GM18519 (cell line): Measurements from ENCODE around the gene TMCO4.
"Not testable (repeated sequence)": the region's sequence is repeated elsewhere in the genome, so short reads cannot be mapped to it uniquely, and the experiment has no call there.

Source experiments
- ATAC-seq: cut with Tn5 transposase; IDR thresholded peaks from one replicate; pipeline ENCODE4 v1.9.1; 2021; ENCODE audit warnings: mild to moderate bottlenecking, moderate library complexity; ENCODE audit not compliant: unreplicated experiment, low FRiP score

Gene TMCO4

DNA sequence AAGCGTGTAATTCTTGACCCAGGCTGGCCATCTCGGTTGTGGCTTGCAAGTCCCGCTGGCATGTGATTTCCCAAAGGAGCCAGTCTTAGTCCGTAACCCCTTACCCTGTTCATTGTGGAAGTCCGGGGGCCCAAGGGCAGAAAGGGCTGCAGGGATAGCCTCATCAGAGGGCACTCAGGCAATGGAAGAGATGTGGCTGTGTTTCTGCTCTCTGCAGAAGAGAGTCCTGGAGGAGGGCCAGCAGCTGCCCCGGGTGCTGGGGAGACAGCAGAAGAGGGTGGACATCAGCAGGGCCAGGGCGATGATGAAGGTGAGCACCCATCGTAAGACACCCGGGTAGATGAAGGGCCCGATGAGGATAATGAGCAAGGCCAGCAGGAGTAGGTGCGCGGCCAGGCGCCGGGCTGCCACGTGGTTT is 14.5 kb upstream of the TMCO4 start:
- ATAC-seq = no peak

GRCh38 chr1:19813643-19813960 is 13.9 kb upstream of the TMCO4 start:
- ATAC-seq = no peak

DNA sequence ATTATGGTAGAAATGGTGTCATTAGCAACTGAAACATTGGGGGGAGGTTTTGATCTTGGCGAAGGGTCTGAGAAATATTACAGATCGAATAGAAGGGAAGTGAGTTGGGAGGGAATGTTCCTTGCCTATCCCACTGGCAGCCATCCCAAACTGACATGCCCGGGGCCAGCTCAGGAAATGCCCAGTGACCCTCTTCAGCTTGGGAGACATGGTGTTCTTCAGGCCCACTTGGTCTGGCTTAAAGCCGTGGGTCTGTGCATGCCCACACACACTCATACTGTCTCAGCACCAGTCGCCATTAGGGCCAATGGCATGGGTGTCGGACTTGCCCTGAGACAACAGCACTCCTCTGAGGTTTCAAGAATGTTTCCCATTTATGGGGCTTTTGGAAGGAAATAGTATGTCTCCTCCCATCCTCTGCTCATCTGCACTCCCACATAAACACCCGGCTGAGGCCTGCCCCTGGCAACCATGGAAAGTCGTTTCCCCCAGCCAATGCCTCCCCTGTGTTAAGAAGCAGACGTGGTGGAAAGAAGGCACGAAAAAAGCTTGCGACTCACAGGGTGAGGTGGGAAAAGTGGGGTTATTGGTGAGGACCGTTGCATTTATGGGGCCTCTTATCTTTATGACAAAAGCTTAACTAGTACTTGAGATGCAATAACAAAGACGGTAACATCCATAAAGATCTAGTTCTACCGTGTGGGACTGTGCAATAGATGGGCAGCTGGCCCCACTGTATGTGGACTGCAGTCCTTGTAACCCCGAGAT is 13.3 kb upstream of the TMCO4 start:
- no peak for ATAC-seq

GRCh38 chr1:19811206-19811851 is 11.6 kb upstream of the TMCO4 start:
- no peak for ATAC-seq

DNA sequence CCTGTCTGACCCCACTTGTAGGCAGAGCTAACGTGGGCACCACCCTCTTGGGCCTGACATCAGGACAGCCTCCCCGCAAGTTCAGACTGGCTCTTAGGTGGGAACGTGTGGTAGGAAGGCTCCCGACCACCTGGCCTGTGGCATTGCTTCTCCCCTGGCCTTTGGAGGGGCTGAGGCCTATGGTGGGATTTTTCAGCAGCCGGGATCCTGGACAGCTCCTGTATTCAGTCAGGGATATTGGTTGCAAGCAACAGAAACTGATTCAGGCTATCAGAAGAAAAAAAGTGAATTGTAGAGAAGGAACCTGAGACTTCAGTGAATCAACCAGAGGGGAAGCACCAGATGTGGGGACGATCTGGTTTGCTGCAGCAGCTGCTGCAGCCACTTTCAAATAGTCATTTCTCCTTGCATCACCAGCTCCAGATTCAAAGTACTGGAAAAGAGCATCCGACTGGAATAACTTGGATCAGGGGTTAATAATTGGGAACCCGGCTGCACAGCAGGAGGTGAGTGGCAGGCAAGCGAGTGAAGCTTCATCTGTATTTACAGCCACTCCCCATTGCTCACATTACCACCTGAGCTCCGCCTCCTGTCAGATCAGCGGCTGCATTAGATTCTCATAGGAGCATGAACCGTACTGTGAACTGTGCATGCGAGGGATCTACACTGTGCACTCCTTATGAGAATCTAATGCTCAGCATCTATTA is 9.5 kb upstream of the TMCO4 start:
- ATAC-seq = no peak

DNA sequence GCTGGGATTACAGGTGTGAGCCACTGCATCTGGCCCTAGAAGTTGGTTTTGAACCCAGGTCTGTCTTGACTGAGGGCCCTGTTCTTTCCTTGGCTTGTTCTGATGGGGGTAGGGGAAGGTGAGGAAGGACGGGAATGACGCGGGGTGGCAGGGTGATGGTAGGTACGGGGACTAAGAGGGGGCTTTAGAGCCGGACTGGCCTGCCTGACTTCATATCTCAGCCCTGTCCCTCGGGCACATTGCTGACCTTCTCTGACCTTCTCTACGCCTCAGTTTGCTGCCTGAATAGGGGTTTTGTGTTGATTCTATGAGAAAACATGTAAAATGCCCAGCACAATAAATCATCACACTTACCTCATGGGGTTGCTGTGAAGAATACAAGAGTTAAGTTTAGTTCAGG is 8.6 kb upstream of the TMCO4 start:
- no peak for ATAC-seq

- ATAC-seq = no peak
These were observed 5.1 kb upstream of the TMCO4 start for GRCh38 chr1:19804831-19805251.

DNA sequence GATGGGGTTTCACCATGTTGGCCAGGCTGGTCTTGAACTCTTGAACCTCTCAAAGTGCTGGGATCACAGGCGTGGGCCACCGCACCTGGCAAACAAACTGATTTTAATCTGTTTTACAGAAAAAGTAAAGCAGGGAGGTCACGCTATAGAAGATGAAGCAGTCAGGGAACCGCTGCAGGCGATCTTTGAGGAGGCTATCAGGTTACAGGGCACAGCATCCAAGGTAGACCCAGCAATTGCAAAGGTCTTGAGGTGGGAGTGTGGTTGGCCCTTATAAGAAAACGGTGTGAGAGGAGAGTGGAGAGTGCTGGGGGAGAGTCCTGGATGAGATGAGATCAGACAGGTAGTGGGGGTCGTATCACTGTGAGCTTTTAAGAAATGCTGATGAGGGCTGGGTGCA is 2.6 kb upstream of the TMCO4 start:
- ATAC-seq = no peak

- ATAC-seq = no peak
These were observed 524 bp upstream of the TMCO4 start for GRCh38 chr1:19800076-19800804.

- ATAC-seq = no peak
These were observed 1.1 kb downstream of the TMCO4 start for GRCh38 chr1:19798486-19799229.

DNA sequence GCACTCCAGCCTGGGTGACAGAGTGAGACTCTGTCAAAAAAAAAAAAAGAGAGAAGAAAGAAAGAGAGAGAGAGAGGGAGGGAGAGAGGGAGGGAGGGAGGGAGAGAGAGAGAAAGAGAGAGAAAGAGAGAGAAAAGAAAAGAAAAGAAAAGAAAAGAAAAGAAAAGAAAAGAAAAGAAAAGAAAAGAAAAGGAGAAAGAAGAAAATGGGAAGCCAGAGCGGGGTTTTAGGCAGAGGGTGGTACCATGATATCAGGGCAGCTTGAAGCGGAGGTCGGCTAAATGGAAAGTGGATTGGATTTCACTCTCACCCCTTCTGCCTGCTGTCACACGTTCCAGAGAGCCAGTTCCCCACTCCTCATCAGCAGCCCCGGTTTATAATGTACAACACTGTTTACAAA is 1.9 kb downstream of the TMCO4 start:
- ATAC-seq = no peak

- ATAC-seq = no peak
These were observed 5.1 kb downstream of the TMCO4 start for GRCh38 chr1:19794583-19794982.

DNA sequence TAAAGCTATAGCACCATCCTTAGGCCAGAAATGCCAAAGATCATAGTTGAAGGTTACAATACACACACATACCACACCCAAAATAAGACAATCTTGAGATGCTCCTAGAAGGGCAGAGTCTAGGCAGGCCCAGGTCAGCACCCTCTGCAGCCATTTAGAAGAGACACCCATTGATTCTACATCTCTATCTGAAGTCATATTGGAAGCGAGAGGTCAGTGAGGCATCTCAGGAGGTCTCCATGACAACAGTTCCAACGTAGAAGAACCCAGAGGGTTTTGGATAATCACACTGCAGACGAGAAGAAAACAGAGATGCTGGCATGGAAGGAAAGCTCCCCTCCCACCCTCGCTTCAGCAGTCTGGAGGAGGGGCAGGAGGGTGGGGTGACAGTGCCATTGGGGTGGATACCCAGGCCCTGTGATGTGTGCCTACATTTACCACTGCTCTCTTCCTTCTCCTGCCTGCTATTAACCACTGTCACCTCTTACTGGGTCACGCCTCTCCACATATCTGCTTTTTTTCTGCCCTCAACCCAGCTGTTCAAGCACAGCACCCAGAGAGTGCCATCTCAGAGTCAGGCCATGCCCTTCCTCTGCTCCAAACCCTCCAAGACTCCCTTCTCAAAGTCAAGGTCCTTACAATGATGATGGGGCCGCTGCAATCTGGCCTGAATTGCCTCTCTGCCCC is 6.2 kb downstream of the TMCO4 start:
- ATAC-seq = no peak

DNA sequence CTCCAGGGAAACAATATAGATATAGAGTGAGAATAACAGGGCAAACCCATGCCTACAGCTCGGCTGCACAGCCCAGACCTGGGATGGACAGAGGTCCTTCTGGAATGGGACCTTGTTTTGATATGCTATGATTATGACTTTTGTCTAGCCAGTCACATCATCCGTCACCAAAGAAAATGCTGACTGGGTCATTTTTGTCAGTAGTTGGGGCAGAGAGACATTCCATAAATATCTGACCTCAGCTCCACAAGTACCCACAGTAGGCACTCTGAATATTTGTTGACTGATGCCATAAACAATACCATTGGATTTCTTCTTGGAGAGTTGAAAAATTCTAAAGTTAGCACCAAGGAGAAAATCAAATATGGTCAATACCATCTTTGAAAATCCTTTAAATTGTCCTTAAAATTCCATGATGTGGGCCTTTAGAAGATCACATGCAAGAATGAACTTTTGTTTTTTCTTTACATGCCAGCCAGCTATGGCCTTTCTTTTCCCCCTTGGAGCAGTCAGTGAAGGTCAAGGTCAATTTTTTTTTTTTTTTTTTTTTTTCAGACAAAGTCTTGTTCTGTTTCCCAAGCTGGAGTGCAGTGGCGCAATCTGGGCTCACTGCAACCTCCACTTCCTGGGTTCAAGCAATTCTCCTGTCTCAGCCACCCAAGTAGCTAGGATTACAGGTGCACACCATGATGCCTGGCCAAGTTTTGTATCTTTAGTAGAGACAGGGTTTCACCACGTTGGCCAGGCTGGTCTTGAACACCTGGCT is 7.3 kb downstream of the TMCO4 start:
- no peak for ATAC-seq

DNA sequence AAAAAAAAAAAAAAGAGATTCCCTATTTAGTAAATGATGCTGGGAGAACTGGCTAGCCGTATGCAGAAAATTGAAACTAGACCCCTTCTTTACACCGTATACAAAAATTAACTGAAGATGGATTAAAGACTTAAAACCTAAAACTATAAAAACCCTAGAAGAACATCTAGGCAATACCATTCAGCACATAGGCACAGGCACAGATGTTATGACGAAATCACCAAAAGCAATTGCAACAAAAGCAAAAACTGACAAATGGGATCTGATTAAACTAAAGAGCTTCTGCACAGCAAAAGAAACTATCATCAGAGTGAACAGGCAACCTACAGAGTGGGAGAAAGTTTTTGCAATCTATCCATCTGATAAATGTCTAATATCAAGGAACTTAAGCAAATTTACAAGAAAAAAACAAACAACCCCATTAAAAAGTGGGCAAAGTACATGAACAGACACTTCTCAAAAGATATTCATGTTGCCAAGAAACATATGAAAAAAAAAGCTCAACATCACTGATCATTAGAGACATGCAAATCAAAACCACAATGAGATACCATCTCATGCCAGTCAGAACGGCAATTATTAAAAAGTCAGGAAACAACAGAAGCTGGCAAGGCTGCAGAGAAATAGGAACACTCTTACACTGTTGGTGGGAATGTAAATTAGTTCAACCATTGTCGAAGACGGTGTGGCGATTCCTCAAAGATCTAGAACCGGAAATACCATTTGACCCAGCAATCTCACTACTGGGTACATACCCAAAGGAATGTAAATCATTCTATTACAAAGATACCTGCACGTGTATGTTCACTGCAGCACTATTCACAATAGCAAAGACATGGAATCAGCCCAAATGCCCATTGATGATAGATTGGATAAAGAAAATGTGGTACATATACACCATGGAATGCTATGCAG is 9.4 kb downstream of the TMCO4 start:
- ATAC-seq = not testable (repeated sequence)

DNA sequence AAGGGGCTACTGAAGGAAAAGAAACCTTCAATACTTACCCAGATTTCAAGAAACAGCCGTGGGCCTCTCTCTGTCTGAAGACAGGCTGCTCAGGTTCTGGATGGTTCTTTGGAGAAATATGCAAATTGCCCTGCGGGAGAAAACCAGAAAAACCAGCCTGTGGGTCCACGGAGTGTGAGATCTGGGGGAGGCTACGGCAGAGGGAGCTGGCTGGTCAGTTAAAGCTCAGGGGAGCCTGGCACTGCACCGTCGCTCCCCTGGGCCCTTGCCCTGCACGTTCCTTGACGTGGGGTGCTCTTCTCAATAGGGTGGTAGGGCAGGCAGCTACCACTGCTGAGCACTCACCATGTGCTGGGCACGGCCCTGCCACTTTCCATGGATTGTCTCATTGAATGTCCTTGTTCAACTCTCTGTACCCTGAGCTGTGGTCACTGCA is 12.7 kb downstream of the TMCO4 start:
- ATAC-seq = no peak

DNA sequence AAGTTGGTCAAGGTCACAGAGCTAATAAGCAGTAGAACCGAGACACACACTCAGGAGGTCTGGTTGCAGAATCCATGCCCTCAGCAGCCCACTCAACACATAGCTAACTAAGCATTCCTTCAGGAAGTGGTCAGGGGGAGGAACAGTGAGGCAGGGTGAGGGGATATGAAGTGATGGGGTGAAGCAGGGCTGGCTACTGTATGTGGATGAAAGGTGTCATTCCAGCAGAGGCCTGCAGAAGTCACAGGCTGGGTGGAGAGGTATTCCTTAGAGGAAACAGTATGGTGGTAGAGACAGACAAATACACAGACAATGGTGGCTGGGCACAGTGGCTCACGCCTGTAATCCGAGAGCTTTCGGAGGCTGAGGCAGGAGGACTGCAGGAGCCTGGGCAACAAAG is 14.1 kb downstream of the TMCO4 start:
- no peak for ATAC-seq

GRCh38 chr1:19780267-19780877 is 19.3 kb downstream of the TMCO4 start:
- no peak for ATAC-seq
